Kidney glomerular epithelial cell (primary cell): ENCODE data around the gene INS.
"Not testable (repeated sequence)": the region's sequence is repeated elsewhere in the genome, so short reads cannot be mapped to it uniquely, and the experiment has no call there.

Experiments used
- DNase-seq: peaks from one replicate; lab custom pipeline; 2025; lab: John Stamatoyannopoulos, UW

INS gene

DNA sequence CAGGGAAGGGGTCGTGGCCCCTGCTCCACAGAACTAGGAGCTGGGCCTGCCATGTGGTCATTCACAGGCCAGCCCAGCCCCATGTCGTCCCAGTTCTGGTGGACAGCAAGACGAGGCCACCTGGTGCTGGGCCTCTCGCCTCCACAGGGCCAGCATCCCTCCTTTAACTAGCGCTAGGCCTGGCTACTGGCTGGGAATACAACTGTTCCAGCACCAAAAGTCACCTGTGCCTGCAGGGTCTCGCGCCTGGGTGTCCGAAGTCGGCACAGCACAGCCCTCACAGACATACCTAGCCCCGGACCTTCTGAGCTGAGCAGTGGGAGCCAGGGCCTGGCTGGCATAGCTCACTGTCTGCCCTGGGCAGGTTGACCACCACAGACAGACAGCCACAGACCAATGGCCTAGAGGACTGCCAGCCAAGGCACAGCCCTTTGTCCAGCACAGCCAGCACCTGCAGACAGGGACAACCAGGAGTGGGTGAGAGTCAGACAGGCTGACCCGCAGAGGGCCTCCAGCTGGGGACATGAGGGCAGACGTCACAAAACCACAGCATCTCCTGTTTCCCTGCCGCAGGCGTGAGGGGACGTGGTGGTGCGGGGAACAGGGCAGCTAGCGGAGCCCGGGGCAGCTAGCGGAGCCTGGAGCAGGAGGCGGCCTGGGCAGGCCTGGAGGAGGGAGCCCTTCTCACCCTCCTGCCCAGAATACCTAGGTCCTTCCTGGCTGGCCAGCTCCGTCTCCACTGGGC, 37.8 kb upstream of the INS start:
- DNase-seq: no peak

DNA sequence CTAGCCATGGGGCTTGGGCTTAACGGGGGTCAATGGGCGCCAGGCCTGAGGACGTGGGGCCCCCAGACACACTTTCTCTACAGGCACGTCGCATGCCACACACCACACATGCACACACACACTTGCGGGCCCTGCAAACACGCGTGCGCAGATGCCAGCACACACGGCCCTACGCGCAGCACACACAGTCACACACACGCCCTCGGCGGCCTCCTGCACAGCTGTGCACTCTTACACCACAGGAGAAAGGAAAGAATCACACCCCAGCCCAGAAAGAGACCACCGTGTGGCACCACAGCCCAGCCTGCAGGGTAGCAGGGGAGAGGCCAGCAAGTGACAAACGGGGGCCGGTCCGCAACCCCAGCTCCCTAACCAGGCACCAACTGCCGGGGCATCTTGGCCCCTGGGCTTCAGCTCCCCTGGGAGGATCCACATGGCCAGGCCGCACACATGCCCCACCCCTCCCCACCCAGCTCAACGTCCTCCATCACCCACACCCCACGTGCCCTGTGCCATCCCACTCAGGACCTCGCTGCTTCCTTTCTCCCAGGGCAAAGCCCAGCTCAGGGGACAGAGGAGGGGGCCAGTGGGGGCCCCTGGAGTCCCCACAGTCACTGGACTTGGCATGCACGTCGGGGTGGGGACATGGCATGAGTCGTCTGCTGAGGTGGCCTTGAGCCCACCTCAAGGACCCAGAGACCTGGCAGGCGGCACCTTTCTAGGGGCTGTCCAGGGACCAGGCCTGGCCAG, 36.9 kb upstream of the INS start:
- DNase-seq: no peak

DNA sequence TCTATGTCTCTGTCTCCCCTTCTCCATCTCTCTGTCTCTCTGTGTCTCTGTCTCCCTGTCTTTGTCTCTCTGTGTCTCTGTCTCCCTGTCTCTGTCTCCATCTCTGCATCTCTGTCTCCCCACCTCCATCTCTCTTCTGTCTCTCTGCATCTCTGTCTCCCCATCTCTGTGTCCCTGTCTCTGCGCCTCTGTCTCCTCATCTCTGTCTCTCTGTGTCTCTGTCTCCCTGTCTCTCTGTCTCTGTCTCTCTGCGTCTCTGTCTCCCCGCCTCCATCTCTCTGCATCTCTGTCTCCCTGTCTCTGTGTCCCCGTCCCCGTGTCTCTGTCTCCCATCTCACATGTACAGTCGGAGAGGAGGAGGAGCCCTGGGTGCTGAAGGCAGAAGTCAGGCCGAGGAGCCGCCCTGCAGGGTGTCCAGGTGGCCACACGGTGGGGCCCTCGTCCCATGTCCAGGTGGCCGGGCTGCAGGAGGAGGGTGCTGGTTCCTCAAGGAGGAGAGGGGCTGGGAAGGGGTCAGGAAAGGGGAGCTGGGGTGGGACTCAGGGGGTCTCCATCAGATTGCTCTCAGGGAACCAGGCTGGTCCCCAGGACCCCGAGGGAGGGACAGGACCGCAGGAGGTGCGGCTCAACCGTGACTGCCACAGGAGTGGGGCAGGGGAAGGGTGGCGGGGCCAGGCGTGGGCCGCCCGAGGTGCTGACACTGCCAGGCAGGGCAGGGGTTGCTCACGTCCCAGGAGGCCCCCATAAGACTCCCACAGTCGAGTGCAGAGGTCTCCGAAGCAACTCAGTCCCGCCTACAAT, 36.2 kb upstream of the INS start:
- DNase-seq: peak; percentile 31

DNA sequence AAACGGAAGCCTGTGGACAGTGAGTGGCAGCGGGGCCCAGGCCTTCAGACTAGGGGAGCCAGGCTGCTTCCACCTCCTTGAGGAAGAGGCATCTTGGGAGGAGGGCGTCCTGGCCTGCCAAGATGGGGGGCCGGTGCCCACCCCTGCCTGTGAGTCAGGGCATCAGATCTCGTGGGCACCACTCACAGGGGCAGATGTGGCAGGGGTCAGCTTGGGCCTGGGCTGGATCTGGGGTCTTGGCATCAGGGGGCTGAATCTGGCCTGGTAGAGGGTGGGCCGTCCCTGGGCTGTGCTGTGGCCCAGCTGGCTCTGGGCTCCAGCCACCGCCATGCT, 34.7 kb upstream of the INS start:
- no peak for DNase-seq

DNA sequence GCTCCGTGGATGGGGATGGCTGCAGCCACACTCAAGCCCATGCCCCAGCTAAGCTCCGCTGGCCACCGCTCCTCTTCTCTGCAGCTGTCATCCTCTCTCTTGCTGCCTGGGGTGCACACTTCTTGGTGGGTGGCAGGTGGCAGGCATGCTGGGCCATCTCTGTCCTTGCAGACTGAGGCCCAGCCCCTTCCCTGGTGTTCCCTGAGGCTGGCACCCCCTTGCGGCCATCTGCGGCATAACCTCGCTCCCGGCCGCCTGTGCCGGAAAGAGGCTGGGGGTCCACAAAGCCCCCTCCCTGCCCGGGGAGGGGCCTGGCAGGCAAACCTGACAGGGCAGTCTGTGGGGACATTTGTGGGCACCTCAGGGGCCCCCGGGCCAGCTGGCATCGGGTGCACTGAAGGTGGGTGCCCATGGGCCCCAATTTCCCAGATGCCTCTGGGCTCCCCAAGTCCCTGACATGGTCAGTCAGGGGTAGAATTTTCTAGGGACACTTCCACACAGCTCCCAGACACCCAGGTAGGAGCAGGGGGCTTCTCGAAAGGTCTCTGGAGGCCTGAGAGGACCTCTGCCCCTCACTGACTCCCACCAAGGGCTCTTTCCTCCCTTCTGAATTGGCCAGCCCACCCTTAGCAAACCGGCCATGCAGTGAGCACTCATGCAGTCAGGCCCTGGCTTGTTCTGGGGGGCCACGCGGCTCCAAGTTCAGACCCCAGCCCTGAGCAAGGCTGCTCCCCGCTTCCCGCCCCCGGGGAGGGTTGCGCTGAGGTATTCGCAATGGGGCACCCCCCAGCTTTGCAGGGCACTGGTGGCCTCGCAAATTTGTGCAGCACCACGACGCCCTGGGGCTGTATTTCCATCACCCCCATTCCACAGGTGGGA, 34.1 kb upstream of the INS start:
- no peak for DNase-seq

DNA sequence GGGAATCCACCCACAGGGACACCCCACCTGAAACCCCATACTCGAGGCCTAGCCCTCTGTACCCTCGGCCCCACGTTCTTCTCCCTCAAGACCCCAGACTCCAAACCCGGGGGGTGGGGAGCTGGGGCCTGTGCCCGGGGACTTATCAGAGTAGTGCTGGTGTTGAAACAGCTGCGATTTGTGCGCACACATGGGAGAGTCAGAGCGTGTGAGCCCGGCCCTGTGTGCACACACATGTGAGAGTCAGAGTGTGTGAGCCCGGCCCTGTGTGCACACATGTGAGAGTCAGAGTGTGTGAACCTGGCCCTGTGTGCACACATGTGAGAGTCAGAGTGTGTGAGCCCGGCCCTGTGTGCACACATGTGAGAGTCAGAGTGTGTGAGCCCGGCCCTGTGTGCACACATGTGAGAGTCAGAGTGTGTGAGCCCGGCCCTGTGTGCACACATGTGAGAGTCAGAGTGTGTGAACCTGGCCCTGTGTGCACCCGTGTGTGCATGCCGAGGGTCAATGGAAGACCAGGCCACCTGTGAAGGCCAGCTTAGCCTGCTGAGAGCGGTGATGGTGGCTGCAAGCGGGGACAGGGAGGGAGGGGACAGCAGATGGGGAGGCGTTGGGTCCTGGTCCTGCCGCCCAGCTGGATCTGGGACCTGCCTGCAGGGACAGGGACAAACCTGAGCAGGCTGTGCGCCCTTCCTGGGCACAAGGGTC, 33.0 kb upstream of the INS start:
- DNase-seq: not testable (repeated sequence)

DNA sequence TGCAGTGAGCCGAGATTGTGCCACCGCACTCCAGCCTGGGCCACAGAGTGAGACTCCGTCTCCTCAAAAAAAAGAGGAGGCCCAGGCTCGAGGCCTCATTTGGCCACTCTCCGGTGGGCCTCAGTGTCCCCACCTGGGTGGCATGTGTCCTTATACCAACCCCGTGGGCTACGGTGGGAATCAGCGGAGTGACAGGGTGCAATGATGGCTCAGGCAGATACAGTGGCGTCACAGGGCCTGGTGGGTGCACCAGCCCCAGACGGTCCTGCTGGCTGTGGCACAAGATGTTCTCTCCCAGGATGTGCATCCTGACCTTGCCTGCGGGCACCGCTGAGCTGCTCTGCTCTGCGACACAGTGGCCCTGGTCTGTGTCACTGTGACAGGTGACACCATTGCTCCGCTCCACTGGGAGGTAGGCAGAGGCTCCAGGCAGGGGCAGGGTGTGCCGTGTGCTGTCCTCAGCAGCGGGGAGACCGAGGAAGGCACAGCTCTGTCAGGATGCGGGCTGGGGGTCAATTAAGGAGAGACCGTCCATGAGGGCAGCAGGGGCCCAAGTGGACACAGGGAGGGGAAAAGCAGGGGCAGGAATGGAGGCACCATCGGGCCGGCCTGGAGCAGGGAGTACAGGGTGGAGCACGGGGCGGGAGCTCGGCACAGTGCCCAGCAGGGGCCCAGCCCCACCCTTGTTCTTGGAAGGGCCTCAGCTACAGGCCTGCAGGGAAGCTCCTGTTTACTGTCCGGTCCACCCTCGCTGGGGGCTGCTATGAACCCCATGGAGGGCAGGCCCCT, 32.3 kb upstream of the INS start:
- DNase-seq: no peak

DNA sequence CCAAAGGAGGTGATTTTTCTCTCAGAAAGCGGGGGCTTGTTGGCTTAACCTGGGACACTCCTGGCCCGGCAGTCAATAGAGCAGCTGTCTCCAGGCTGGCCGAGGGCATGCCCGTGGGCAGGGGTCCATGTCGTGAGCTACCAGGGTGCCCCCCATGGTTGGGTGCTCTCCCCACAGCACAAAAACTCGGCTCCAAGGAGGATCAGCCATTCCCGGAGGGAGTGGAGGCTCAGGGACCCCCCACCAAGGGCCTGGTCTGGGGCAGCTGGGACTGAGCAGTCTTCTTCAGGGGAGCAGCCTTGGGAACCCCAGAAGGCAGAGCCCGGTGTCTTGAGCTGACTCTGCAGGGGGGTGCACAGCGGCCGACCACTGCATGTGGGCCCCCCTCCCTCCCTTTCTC, 31.4 kb upstream of the INS start:
- no peak for DNase-seq

DNA sequence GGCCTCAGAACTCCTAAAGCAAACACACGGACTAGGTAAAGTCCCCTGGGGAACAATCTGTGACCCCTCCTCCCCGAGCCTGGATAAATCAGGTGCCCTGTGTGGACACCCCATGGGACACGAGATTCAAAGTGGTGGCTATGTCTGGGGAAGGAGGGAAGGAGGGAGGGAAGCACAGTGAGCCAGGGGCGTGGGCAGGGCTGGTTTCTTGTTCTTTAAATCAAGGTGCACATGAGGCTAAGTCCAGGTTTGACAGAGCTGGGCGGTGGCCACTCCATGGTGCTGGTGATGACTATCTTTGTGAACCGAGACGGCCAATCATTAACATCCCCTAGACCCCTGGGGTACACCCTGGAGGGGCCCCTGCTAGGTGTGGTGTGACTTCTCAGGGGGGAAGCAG, 30.9 kb upstream of the INS start:
- DNase-seq: no peak

DNA sequence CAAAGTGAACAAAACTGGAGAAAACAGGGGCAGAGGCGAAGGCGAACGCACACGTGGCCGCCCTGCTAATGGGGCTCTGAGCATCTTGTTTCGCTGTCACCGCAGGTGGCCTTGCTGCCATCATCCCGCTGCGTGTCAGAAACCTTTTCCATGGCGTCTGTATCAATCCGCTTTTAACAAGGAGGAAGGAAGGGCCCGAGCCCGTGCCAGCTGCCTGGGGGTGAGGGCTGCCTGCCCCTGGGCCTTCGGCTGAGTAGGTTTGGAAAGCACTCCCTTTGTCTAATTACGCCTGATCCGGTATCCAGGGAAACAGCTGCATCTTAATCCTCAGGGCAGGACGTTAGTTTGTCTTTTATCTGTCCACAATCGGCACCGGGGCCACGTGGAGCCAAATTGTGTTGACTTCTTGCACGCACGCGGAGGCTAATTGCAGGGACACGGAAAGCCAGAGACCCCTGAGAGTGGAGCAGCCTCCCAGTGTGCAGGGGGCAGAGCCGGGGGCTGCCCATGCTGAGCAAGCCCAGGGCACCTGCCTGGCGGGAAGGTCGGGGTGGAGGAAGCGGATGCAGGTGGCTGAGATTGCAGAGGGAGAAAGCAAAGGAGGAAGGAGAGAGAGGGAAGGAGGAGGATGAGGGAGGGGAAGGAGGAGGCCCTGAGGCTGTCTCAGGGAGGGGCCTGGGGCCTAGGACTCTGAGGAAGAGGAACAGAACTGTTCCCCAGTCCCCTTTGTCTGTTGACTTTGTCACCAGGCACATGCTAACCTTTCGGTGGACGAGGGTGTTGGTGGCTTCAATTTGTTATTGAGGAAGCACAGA, 29.9 kb upstream of the INS start:
- no peak for DNase-seq

DNA sequence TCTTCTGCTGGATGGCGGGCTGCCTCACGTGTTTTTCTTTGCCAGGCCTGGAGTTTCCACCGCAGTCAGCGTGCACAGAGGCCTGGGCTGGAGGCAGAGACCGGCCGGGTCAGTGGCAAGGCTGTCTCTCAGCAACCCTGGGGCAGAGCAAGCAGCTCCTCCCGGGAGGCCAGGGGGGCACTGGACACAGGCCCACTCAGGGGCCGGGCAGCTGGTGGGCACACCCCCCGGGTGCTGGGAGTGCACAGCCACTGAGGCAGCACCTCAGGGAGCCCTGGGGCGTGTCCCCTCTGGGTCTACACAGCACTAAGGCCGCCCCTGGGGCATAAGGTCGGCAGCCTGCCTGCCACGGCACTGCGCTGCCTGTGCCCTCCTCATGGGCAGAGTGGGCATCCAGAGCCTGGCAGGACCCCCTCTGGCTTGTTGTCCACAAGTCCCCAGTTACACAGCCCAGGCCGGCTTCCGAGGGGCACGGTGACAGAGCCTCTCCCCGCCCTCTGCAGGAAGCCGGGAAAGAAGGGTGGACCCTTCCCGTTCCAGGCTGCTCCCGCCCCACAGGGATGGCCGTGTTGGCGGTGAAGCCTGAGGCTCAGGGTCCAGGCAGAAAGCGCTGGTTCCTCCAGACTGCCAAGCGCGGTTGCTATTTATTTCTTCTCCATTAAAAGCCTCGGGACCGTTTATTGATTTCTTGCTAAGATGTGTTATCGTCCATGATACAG, 29.1 kb upstream of the INS start:
- DNase-seq: no peak

DNA sequence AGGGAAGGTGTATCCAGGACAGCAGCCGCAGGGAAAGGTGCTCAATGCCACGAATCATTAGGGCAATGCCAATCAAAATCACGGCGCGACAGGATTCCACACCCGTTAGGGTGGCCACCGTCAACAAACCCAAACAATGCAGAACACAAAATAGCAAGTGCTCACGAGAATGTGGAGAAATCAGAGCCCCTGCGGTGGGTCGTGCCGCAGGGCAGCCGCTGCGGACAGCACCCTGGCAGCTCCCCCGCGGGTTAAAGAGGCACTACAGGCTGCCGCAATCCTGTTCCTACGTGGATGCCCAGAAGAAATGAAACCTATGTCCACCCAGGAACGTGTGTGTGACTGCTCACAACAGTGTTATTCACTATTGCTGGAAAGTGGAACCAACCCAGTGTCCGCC, 27.7 kb upstream of the INS start:
- DNase-seq: no peak

DNA sequence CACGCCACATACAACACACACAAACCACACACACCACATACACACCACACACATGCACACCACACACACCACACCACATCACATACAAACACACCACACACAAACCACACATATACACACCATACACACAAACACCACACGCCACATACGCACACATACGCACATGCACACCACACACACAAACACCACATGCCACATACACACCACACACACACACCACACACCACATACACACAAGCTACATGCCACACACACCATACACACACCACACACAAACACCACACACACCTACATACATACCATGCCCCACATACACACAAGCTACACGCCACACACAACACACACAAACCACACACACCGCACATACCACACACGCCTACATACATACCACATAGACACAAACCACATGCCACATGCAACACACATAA, 26.3 kb upstream of the INS start:
- no peak for DNase-seq

DNA sequence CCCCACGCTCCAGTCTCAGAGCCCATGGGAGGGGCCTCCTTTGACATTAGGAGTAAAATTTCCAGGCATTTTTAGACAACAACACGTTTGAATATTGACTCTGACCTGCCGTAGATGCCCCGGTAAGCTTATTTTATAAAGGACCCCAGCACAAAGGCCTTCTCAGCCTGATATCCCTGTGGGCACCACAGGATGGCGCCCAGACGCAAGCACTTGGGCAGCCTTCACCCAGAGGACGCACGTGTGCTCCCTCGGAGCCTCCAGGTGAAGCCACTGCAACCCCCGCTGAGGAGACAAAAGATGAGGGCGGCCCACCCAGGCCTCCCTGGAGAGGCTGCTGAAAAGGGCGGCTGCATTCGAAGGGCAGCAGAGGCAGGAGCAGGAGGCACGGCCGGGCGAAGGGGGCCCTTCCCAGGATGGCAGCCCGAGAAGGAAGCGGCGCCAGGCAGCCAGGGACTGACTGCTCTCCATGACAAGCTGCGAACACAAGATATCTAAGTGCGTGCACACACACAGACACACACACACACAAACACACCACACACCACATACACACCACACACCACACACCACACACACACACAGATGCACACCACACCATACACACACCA, 25.8 kb upstream of the INS start:
- no peak for DNase-seq

DNA sequence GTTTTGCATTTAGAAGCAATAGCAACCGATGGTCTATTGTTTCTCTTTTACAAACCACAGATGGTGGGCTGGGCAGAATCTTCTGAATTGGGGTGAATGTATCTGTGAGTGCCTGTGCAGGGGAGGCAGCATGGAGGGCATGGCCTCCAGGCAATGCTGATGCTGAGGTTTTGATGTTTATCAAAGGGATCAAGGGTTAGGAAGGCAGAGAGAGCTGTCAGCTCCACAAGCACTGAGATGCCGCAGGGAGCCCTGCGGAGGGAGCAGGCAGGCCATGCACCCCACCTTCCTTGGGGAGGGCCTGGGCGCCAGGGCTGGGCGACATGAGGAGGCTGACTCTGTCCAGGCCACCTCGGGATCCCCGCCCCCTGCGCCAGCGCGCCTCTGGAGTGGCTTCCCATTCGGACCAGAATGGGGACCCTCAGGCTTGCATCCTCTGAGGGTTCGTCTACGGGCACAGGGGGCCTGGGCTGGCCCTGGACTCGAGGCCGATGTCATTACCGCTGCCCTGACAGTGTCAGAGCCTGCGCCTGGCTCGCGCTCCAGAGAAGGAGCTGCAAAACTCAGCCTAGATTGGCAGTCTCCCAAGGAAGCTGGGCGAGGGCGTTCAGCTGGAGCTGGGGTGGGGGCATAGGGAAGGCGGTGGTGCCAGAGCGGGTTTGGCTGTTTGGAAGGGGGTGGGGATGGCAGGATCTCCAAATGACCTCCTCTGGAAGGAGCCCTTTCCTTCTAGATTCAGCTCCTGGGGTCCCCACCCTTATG, 24.5 kb upstream of the INS start:
- DNase-seq: no peak

DNA sequence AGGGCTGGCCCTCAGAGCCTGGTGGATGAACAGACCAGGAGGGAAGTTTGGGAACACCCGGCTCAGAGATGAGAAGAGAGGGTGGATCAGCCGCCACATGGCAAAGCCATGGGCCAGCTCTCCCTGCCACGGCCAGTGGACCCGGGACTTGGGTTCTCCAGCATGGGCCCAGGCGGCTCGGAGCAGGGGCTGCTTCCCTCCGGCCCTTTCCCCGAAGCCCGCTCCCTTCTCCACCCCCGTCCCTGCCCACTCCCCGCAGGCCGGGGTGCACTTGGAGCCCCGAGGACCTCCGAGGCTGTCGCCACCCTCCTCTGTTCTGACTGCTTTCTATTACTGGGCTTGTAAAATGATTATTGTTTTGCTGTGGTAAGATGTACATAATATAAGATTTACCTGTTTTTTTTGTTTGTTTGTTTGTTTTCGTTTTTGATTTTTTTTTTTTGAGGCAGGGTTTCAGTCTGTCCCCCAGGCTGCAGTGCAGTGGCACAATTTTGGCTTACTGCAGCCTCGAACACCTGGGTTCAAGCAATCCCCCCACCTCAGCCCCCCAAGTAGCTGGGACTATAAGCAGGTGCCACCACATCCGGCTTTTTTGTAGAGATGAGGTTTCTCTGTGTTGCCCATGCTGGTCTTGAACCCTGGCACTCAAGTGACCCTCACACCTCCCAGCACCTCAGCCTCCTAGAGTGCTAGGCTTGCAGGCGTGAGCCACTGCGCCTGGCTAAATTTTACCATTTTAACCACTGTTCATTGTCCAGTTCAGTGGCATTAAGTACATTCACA, 21.9 kb upstream of the INS start:
- DNase-seq: no peak

DNA sequence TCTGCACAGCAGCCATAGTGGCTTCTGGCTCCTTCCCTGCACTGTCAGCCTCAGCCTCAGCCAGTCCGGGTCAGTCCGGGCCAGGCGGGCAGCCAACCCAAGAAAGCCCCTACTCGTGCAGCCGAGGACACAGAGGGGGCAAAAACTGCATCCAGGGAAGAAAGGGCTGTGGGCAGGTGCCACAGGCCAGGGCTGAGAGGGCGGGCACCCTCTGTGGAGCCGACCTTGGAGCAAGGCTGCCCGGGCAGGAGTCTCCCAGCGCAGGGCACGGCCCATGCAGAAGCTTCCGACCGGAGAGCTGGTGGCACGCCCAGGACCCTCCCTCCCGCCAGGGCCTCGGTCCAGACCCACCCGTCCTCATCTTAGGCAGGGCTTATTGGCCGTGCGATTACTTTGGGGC, 21.1 kb upstream of the INS start:
- DNase-seq: no peak
